Neural cell (in vitro differentiated cells): ENCODE results near the gene ORM1. TPM values are rescaled to one million over a fixed set of nuclear protein-coding genes. Genes with fewer than 3 reads are reported as not detected.

Experiments used
- H2AFZ ChIP-seq: fragments of 200-600, 300-800 bp; sonication (generic), shearing (Covaris generic); 2 replicates; pipeline ENCODE4 v1.6.0; 2014; ENCODE audit warnings: low read depth, mild to moderate bottlenecking, antibody characterized with exemption, low read length, moderate library complexity
- H3F3A ChIP-seq: fragments of 200-600 bp; shearing (Covaris generic); 2 replicates; pipeline ENCODE4 v1.6.1; 2016; ENCODE audit warnings: mild to moderate bottlenecking, moderate library complexity, mixed read lengths, antibody characterized with exemption, low read length; ENCODE audit not compliant: insufficient read depth, poor library complexity, severe bottlenecking
- H3K27ac ChIP-seq: fragments of 200-600, 300-800 bp; sonication (generic), shearing (Covaris generic); 2 replicates; pipeline ENCODE4 v1.5.1; 2014; ENCODE audit warnings: mild to moderate bottlenecking, low read length, moderate library complexity
- H3K27me3 ChIP-seq: fragments of 300-800, 200-600 bp; sonication (generic), shearing (Covaris generic); 2 replicates; pipeline ENCODE4 v1.6.0; 2014; ENCODE audit warnings: mild to moderate bottlenecking, low read depth, low read length, moderate library complexity; ENCODE audit not compliant: insufficient read depth
- H3K36me3 ChIP-seq: fragments of 300-800, 200-600 bp; sonication (generic), shearing (Covaris generic); 2 replicates; pipeline ENCODE4 v1.5.1; 2014; ENCODE audit warnings: mild to moderate bottlenecking, antibody characterized with exemption, low read length, moderate library complexity; ENCODE audit not compliant: insufficient read depth
- H3K4me2 ChIP-seq: fragments of 300-800, 200-600 bp; sonication (generic), shearing (Covaris generic); 2 replicates; pipeline ENCODE4 v1.6.0; 2014; ENCODE audit warnings: mild to moderate bottlenecking, low read length
- H3K4me3 ChIP-seq: fragments of 300-800, 200-600 bp; sonication (generic), shearing (Covaris generic); 2 replicates; pipeline ENCODE4 v1.5.1; 2014; ENCODE audit warnings: mild to moderate bottlenecking, low read length, moderate library complexity
- H3K79me2 ChIP-seq: fragments of 200-600 bp; shearing (Covaris generic); replicated peaks from 2 replicates; pipeline ENCODE4 v1.6.0; 2014; ENCODE audit warnings: mild to moderate bottlenecking, low read length, moderate library complexity; ENCODE audit not compliant: insufficient read depth
- H3K9ac ChIP-seq: fragments of 300-800, 200-600 bp; sonication (generic), shearing (Covaris generic); 2 replicates; pipeline ENCODE4 v1.6.1; 2016; ENCODE audit warnings: mild to moderate bottlenecking, low read length, mixed read lengths
- H3K9me2 ChIP-seq: fragments of 200-600 bp; shearing (Covaris generic); 2 replicates; pipeline ENCODE4 v1.6.1; 2016; ENCODE audit warnings: mild to moderate bottlenecking, low read length, mixed read lengths; ENCODE audit not compliant: insufficient read depth
- H3K9me3 ChIP-seq: fragments of 200-600, 300-800 bp; sonication (generic), shearing (Covaris generic); 2 replicates; pipeline ENCODE4 v1.6.1; 2016; ENCODE audit warnings: mild to moderate bottlenecking, mixed run types, low read length, moderate library complexity, mixed read lengths
- H4K20me1 ChIP-seq: fragments of 200-600 bp; shearing (Covaris generic); 2 replicates; pipeline ENCODE4 v1.6.1; 2016; ENCODE audit warnings: mild to moderate bottlenecking, mixed run types; ENCODE audit not compliant: insufficient read depth
- CTCF ChIP-seq: fragments of 450-650 bp; IDR thresholded peaks from 2 replicates; pipeline ENCODE4 v1.5.1; 2014; ENCODE audit warnings: antibody characterized with exemption, mild to moderate bottlenecking, moderate library complexity; ENCODE audit not compliant: poor library complexity, severe bottlenecking
- EP300 ChIP-seq: fragments of 450-650 bp; conservative IDR thresholded peaks from 2 replicates; pipeline ENCODE4 v1.6.1; 2014; ENCODE audit warnings: antibody characterized with exemption, mild to moderate bottlenecking, moderate library complexity; ENCODE audit not compliant: poor library complexity, severe bottlenecking
- EZH2 ChIP-seq: fragments of 200-600, 300-800 bp; shearing (Covaris generic), sonication (generic); IDR thresholded peaks from 2 replicates; pipeline ENCODE4 v1.6.1; 2014; ENCODE audit warnings: antibody characterized with exemption, low read length, borderline replicate concordance, mild to moderate bottlenecking; ENCODE audit not compliant: insufficient read depth, poor library complexity, severe bottlenecking
- MXI1 ChIP-seq: fragments of 450-650 bp; conservative IDR thresholded peaks from 2 replicates; pipeline ENCODE4 v1.6.1; 2014; ENCODE audit warnings: antibody characterized with exemption, mild to moderate bottlenecking; ENCODE audit not compliant: poor library complexity, severe bottlenecking
- POLR2AphosphoS5 ChIP-seq: IDR thresholded peaks from 2 replicates; pipeline ENCODE4 v1.6.1; 2012
- RAD21 ChIP-seq: fragments of 450-650 bp; conservative IDR thresholded peaks from 2 replicates; pipeline ENCODE4 v1.6.1; 2014; ENCODE audit warnings: antibody characterized with exemption, mild to moderate bottlenecking, moderate library complexity
- REST ChIP-seq: IDR thresholded peaks from 2 replicates; pipeline ENCODE4 v1.6.1; 2012; ENCODE audit warnings: borderline replicate concordance
- SMC3 ChIP-seq: fragments of 450-650 bp; conservative IDR thresholded peaks from 2 replicates; pipeline ENCODE4 v1.6.1; 2014; ENCODE audit warnings: antibody characterized with exemption, mild to moderate bottlenecking, moderate library complexity; ENCODE audit not compliant: poor library complexity
- TAF1 ChIP-seq: IDR thresholded peaks from 2 replicates; pipeline ENCODE4 v1.6.1; 2012; ENCODE audit warnings: low read depth
- polyA plus RNA-seq: library from polyadenylated mRNA; depleted of rRNA; stranded (reverse); fragments of >200 nt; gene quantifications from 2 replicates; pipeline ENCODE4 v1.2.3, GENCODE V29; 2014

Gene ORM1
- polyA plus RNA-seq, 1 donor from 2014 or later = not detected

GRCh38 chr9:114312513-114312875, 10.4 kb upstream of the ORM1 start:
- Histone ChIP-seq H3K9ac (no peak overlapping the region), H3K36me3 (no peaks in the 10 kb centered on the region), H3K9me3 (no peaks in the 10 kb centered on the region), H2AFZ (no peak overlapping the region), H3F3A (no peaks in the 10 kb centered on the region), H3K27me3 (no peaks in the 10 kb centered on the region), H3K79me2 (no peaks in the 10 kb centered on the region), H4K20me1 (no peaks in the 10 kb centered on the region), H3K4me3 (no peak overlapping the region), H3K9me2 (no peaks in the 10 kb centered on the region), H3K4me2 (no peak overlapping the region), H3K27ac (no peak overlapping the region)
- TF ChIP-seq SMC3 (no peak), EP300 (no peak), RAD21 (no peak), POLR2AphosphoS5 (no peak), TAF1 (no peak), EZH2 (no peak), REST (no peak)

- Histone ChIP-seq H3K4me3 (no peak overlapping the region), H3F3A (no peaks in the 10 kb centered on the region), H3K27me3 (no peaks in the 10 kb centered on the region), H4K20me1 (no peaks in the 10 kb centered on the region), H3K9me3 (no peaks in the 10 kb centered on the region), H3K27ac (no peak overlapping the region), H3K79me2 (no peaks in the 10 kb centered on the region), H3K9ac (no peak overlapping the region), H3K9me2 (no peaks in the 10 kb centered on the region), H3K4me2 (no peak overlapping the region), H2AFZ (no peak overlapping the region), H3K36me3 (no peaks in the 10 kb centered on the region)
- no peak for TF ChIP-seq POLR2AphosphoS5
- TF ChIP-seq EP300 = no peak
- no peak for TF ChIP-seq MXI1
- TF ChIP-seq CTCF = no peak
- TF ChIP-seq EZH2 = no peak
- TF ChIP-seq SMC3 = no peak
- TF ChIP-seq TAF1 = no peak
- no peak for TF ChIP-seq RAD21
- TF ChIP-seq REST = no peak
Measured at GRCh38 chr9:114313186-114313585, 9.7 kb upstream of the ORM1 start.
